HL-60 (cell line): ENCODE data around the gene SAP30.

Source experiments
- POLR2AphosphoS5 ChIP-seq: IDR thresholded peaks from 2 replicates; pipeline ENCODE4 v1.6.1; 2012; ENCODE audit warnings: low read depth
- TF ChIP-seq, protein P1 (sequence below): IDR thresholded peaks from one replicate; pipeline ENCODE4 v1.5.1; 2011; ENCODE audit warnings: low read length, control low read depth, inconsistent platforms; ENCODE audit not compliant: insufficient read depth

DNA sequence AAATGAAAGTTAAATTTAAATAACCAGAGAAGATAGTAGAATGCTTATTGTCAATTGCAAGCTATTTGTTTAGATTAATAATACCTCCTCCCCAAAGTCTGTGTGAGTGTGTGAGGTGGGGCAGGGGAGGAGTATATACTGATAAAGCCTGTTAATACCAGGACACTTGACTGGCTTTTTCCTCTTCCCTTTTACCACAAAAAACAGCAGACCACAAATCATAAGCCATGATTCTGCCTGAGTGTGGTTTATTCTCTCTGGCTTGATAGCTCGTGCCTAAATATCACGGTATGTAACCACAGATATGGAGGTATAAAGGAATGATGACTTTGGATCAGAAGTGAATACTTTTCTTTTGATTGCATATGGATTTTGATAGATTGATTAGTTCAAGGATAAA lies 50.0 kb downstream of the SAP30 start:
- TF ChIP-seq, protein P1, sequence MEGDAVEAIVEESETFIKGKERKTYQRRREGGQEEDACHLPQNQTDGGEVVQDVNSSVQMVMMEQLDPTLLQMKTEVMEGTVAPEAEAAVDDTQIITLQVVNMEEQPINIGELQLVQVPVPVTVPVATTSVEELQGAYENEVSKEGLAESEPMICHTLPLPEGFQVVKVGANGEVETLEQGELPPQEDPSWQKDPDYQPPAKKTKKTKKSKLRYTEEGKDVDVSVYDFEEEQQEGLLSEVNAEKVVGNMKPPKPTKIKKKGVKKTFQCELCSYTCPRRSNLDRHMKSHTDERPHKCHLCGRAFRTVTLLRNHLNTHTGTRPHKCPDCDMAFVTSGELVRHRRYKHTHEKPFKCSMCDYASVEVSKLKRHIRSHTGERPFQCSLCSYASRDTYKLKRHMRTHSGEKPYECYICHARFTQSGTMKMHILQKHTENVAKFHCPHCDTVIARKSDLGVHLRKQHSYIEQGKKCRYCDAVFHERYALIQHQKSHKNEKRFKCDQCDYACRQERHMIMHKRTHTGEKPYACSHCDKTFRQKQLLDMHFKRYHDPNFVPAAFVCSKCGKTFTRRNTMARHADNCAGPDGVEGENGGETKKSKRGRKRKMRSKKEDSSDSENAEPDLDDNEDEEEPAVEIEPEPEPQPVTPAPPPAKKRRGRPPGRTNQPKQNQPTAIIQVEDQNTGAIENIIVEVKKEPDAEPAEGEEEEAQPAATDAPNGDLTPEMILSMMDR, result no peak
- TF ChIP-seq POLR2AphosphoS5, result no peak
